ENCODE measurements around the gene PCGF1.

DNA sequence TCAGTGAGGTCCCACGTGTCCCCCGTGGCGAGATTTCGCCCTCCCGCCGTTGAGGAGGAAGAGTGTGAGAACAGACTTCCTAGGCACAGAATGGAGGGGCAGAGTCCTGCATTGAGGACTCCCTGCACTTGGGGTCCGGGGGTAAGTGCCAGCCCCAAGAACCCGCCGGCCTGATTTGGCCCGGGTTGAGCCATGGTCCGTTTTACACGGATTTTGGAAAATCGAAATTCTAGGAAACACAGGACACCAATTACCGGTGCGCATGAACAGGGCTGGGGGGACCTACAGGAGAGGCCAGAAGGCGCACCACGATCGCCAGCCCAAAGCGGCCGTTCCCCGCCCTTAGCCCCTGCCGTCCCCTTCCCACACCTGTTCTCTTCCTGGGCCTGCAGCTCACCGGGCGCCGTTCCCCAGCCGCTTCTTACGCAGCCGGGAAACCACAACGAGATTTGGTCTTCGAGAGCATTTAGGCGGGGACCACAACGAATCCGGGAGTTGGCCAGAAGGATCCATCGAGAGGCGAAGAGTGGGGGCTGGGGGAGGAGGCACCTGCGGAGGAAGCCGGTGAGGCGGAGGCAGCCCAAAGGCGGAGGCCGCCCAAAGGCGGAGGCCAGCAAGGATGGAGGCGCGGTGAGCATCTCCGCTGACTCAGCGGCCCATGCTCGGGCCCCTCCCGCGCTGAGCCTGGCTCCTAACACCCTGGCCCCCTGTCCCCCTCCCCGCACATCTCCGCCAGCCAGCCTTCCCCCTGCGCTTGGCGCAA is 6.3 kb upstream of the PCGF1 start:
- TF ChIP-seq, protein P1, sequence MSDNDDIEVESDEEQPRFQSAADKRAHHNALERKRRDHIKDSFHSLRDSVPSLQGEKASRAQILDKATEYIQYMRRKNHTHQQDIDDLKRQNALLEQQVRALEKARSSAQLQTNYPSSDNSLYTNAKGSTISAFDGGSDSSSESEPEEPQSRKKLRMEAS (IDR thresholded peaks at IDR 0.05): no peak
- TF ChIP-seq EP300 (IDR thresholded peaks at IDR 0.05; ENCODE audit: borderline replicate concordance) (no peak), FOXM1 (IDR thresholded peaks at IDR 0.05; ENCODE audit: borderline replicate concordance, low read depth) (no peak), TEAD4 (IDR thresholded peaks at IDR 0.05) (no peak), CREB1 (IDR thresholded peaks at IDR 0.05; ENCODE audit: low read depth) (no peak), YY1 (IDR thresholded peaks at IDR 0.05; ENCODE audit: low read depth) (no peak), RAD21 (IDR thresholded peaks at IDR 0.05; ENCODE audit: low read depth) (no peak), EGR1 (IDR thresholded peaks at IDR 0.05) (no peak), TAF1 (IDR thresholded peaks at IDR 0.05; ENCODE audit: low read depth) (no peak), NFIC (IDR thresholded peaks at IDR 0.05) (no peak), TCF12 (IDR thresholded peaks at IDR 0.05; ENCODE audit: low read depth) (no peak), CEBPB (IDR thresholded peaks at IDR 0.05) (no peak)
- TF ChIP-seq, protein P2, sequence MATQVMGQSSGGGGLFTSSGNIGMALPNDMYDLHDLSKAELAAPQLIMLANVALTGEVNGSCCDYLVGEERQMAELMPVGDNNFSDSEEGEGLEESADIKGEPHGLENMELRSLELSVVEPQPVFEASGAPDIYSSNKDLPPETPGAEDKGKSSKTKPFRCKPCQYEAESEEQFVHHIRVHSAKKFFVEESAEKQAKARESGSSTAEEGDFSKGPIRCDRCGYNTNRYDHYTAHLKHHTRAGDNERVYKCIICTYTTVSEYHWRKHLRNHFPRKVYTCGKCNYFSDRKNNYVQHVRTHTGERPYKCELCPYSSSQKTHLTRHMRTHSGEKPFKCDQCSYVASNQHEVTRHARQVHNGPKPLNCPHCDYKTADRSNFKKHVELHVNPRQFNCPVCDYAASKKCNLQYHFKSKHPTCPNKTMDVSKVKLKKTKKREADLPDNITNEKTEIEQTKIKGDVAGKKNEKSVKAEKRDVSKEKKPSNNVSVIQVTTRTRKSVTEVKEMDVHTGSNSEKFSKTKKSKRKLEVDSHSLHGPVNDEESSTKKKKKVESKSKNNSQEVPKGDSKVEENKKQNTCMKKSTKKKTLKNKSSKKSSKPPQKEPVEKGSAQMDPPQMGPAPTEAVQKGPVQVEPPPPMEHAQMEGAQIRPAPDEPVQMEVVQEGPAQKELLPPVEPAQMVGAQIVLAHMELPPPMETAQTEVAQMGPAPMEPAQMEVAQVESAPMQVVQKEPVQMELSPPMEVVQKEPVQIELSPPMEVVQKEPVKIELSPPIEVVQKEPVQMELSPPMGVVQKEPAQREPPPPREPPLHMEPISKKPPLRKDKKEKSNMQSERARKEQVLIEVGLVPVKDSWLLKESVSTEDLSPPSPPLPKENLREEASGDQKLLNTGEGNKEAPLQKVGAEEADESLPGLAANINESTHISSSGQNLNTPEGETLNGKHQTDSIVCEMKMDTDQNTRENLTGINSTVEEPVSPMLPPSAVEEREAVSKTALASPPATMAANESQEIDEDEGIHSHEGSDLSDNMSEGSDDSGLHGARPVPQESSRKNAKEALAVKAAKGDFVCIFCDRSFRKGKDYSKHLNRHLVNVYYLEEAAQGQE (IDR thresholded peaks at IDR 0.05; ENCODE audit: low read depth): no peak
- TF ChIP-seq, protein P3, sequence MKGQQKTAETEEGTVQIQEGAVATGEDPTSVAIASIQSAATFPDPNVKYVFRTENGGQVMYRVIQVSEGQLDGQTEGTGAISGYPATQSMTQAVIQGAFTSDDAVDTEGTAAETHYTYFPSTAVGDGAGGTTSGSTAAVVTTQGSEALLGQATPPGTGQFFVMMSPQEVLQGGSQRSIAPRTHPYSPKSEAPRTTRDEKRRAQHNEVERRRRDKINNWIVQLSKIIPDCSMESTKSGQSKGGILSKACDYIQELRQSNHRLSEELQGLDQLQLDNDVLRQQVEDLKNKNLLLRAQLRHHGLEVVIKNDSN (IDR thresholded peaks at IDR 0.05): no peak
